HEK293 (cell line): Measurements from ENCODE around the gene PCDH9.

Source experiments
- CTCF ChIA-PET: fragments of 350-600 bp; formaldehyde crosslinking; extraction: SDS; loops from one replicate; lab custom pipeline; 2021; ENCODE audit warnings: antibody characterized with exemption; lab: Yijun Ruan, JAX
- POLR2A ChIA-PET: fragments of 300-600 bp; formaldehyde crosslinking; extraction: SDS; loops from one replicate; lab custom pipeline; 2020; ENCODE audit warnings: antibody characterized with exemption, inconsistent platforms; lab: Yijun Ruan, JAX
- H3K27ac ChIP-seq: fragments of 200-500 bp; sonication (Bioruptor generic); 2 replicates; pipeline ENCODE4 v1.5.1; 2014; ENCODE audit warnings: low read depth, low read length, control low read depth, inconsistent platforms; ENCODE audit errors: extremely low read depth
- H3K36me3 ChIP-seq, 2 experiments: fragments of 200-500 bp in 1 of 2; sonication (Bioruptor generic) in 1 of 2; 1 replicate in 1 of 2; 2 replicates in 1 of 2; pipeline ENCODE4 v1.5.1; 2014 to 2017; ENCODE audit warnings: inconsistent platforms in 2 of 2, low read length in 2 of 2; ENCODE audit not compliant: control insufficient read depth in 2 of 2, insufficient read depth in 1 of 2
- H3K4me1 ChIP-seq: fragments of 200-500 bp; sonication (Bioruptor generic); 2 replicates; pipeline ENCODE4 v1.5.1; 2014; ENCODE audit warnings: mild to moderate bottlenecking, low read length, inconsistent platforms; ENCODE audit not compliant: control insufficient read depth, insufficient read depth
- H3K4me3 ChIP-seq: 2 replicates; pipeline ENCODE4 v1.5.1; 2011; ENCODE audit warnings: low read depth, mild to moderate bottlenecking, control low read depth, low read length, moderate library complexity
- H3K9me3 ChIP-seq: fragments of 200-500 bp; sonication (Bioruptor generic); 2 replicates; pipeline ENCODE4 v1.5.1; 2014; ENCODE audit warnings: low read depth, low read length, inconsistent platforms; ENCODE audit not compliant: control insufficient read depth, insufficient read depth
- BCL11B ChIP-seq: fragments of 450-650 bp; formaldehyde crosslinking; IDR thresholded peaks from 2 replicates; pipeline ENCODE4 v1.5.1; 2016; ENCODE audit warnings: low read depth, missing biosample characterization, missing genetic modification characterization
- HOXD13 ChIP-seq: sonication (generic); formaldehyde crosslinking; IDR thresholded peaks from 2 replicates; pipeline ENCODE4 v1.8.0; 2022; ENCODE audit warnings: missing genetic modification reagents, borderline replicate concordance
- KLF8 ChIP-seq: fragments of 450-650 bp; formaldehyde crosslinking; IDR thresholded peaks from 2 replicates; pipeline ENCODE4 v1.5.1; 2016; ENCODE audit warnings: missing biosample characterization, missing genetic modification characterization
- OSR2 ChIP-seq: fragments of 450-650 bp; formaldehyde crosslinking; IDR thresholded peaks from 2 replicates; pipeline ENCODE4 v1.5.1; 2016; ENCODE audit warnings: missing biosample characterization, missing genetic modification characterization
- PRDM1 ChIP-seq: fragments of 450-650 bp; formaldehyde crosslinking; IDR thresholded peaks from 2 replicates; pipeline ENCODE4; 2016; ENCODE audit warnings: missing biosample characterization, missing genetic modification characterization
- PRDM2 ChIP-seq: fragments of 450-650 bp; formaldehyde crosslinking; IDR thresholded peaks from 2 replicates; pipeline ENCODE4 v1.5.1; 2016; ENCODE audit warnings: missing biosample characterization, missing genetic modification characterization, borderline replicate concordance
- PRDM6 ChIP-seq: fragments of 450-650 bp; formaldehyde crosslinking; IDR thresholded peaks from 2 replicates; pipeline ENCODE4 v1.5.1; 2017; ENCODE audit warnings: missing biosample characterization, missing genetic modification characterization
- WT1 ChIP-seq: fragments of 450-650 bp; formaldehyde crosslinking; IDR thresholded peaks from 2 replicates; pipeline ENCODE4 v1.5.1; 2016; ENCODE audit warnings: missing biosample characterization, missing genetic modification characterization
- ZBTB7A ChIP-seq: fragments of 450-650 bp; formaldehyde crosslinking; IDR thresholded peaks from 2 replicates; pipeline ENCODE4 v1.5.1; 2016; ENCODE audit warnings: low read depth, missing biosample characterization, missing genetic modification characterization
- ZFP41 ChIP-seq: fragments of 450-650 bp; formaldehyde crosslinking; IDR thresholded peaks from 2 replicates; pipeline ENCODE4 v1.5.1; 2016; ENCODE audit warnings: missing biosample characterization, missing genetic modification characterization, borderline replicate concordance
- ZNF174 ChIP-seq: fragments of 450-650 bp; formaldehyde crosslinking; IDR thresholded peaks from 2 replicates; pipeline ENCODE4 v1.5.0; 2017; ENCODE audit warnings: missing biosample characterization, mild to moderate bottlenecking, missing genetic modification characterization
- ZNF184 ChIP-seq: fragments of 450-650 bp; IDR thresholded peaks from 2 replicates; pipeline ENCODE4 v1.5.1; 2018; ENCODE audit warnings: missing biosample characterization, mild to moderate bottlenecking, missing genetic modification characterization
- ZNF2 ChIP-seq: fragments of 450-650 bp; formaldehyde crosslinking; IDR thresholded peaks from 2 replicates; pipeline ENCODE4 v1.5.1; 2016; ENCODE audit warnings: missing biosample characterization, missing genetic modification characterization
- ZNF202 ChIP-seq: fragments of 450-650 bp; formaldehyde crosslinking; IDR thresholded peaks from 2 replicates; pipeline ENCODE4 v1.5.1; 2016; ENCODE audit warnings: missing biosample characterization, missing genetic modification characterization, borderline replicate concordance
- ZNF302 ChIP-seq: fragments of 450-650 bp; formaldehyde crosslinking; IDR thresholded peaks from 2 replicates; pipeline ENCODE4 v1.5.1; 2016; ENCODE audit warnings: missing biosample characterization, missing genetic modification characterization, low read depth
- ZNF335 ChIP-seq: fragments of 450-650 bp; formaldehyde crosslinking; conservative IDR thresholded peaks from 2 replicates; pipeline ENCODE4 v1.5.1; 2016; ENCODE audit warnings: missing biosample characterization, missing genetic modification characterization
- ZNF529 ChIP-seq: fragments of 450-650 bp; formaldehyde crosslinking; IDR thresholded peaks from 2 replicates; pipeline ENCODE4 v1.5.1; 2017; ENCODE audit warnings: missing genetic modification characterization, missing biosample characterization; ENCODE audit not compliant: insufficient replicate concordance
- ZNF560 ChIP-seq: fragments of 450-650 bp; formaldehyde crosslinking; IDR thresholded peaks from 2 replicates; pipeline ENCODE4 v1.5.1; 2017; ENCODE audit warnings: missing biosample characterization, missing genetic modification characterization, borderline replicate concordance
- ZNF571 ChIP-seq: fragments of 450-650 bp; formaldehyde crosslinking; IDR thresholded peaks from 2 replicates; pipeline ENCODE4 v1.5.0; 2017; ENCODE audit warnings: missing biosample characterization, missing genetic modification characterization
- ZNF654 ChIP-seq: fragments of 450-650 bp; formaldehyde crosslinking; IDR thresholded peaks from 2 replicates; pipeline ENCODE4 v1.5.1; 2016; ENCODE audit warnings: low read depth, missing biosample characterization, missing genetic modification characterization
- ZNF670 ChIP-seq: fragments of 450-650 bp; formaldehyde crosslinking; IDR thresholded peaks from 2 replicates; pipeline ENCODE4 v1.5.1; 2016; ENCODE audit warnings: missing biosample characterization, missing genetic modification characterization, low read depth
- ZNF830 ChIP-seq: fragments of 450-650 bp; IDR thresholded peaks from 2 replicates; pipeline ENCODE4 v1.5.0; 2018; ENCODE audit warnings: missing biosample characterization, missing genetic modification characterization, low read depth, mild to moderate bottlenecking, moderate library complexity
- ZSCAN4 ChIP-seq: fragments of 450-650 bp; formaldehyde crosslinking; IDR thresholded peaks from 2 replicates; pipeline ENCODE4 v1.5.1; 2017; ENCODE audit warnings: missing biosample characterization, missing genetic modification characterization

Gene PCDH9

GRCh38 chr13:66693656-66694055, 536.5 kb downstream of the PCDH9 start (continued):
- TF ChIP-seq PRDM2 (tag by site-specific recombination) (no peak), ZNF184 (tag by site-specific recombination) (no peak), ZFP41 (tag by site-specific recombination) (no peak), ZNF2 (tag by site-specific recombination) (no peak), PRDM1 (tag by site-specific recombination) (no peak), ZNF529 (tag by site-specific recombination) (no peak), ZBTB7A (tag by site-specific recombination) (no peak), OSR2 (tag by site-specific recombination) (no peak)

GRCh38 chr13:66691149-66691548, 539.0 kb downstream of the PCDH9 start:
- Histone ChIP-seq H3K9me3 (no peaks in the 10 kb centered on the region), H3K27ac (no peak overlapping the region), H3K36me3 (no peaks in the 10 kb centered on the region), H3K4me3 (no peak overlapping the region), H3K4me1 (no peaks in the 10 kb centered on the region)
- POLR2A ChIA-PET: no interaction called here
- TF ChIP-seq ZNF302 (tag by site-specific recombination) (no peak), BCL11B (tag by site-specific recombination) (no peak)
- CTCF ChIA-PET: no interaction called here

- H3K4me1 ChIP-seq: no peaks in the 10 kb centered on the region
- H3K36me3 ChIP-seq: no peaks in the 10 kb centered on the region
- ChIA-PET CTCF (interaction anchor here (0.7 to 1.8 kb wide), 8 partner anchors 71 to 727 kb away, joined by 3 to 6 read pairs (median 4); no protein-coding TSS in a partner anchor), POLR2A (no interaction called here)
- H3K27ac ChIP-seq: no peak overlapping the region
- H3K4me3 ChIP-seq: no peak overlapping the region
- TF ChIP-seq ZNF560 (tag by site-specific recombination) (no peak), ZNF571 (tag by site-specific recombination) (no peak), PRDM6 (tag by site-specific recombination) (0 out of 2 replicates have a peak, but pooled peaks have one; percentile 6), ZNF202 (tag by site-specific recombination) (no peak), ZNF174 (tag by site-specific recombination) (no peak), ZNF670 (tag by site-specific recombination) (no peak), KLF8 (tag by site-specific recombination) (no peak), HOXD13 (CRISPR knock-in tag) (no peak), ZNF335 (tag by site-specific recombination) (0 out of 2 replicates have a peak, but pooled peaks have one; percentile 12), ZSCAN4 (tag by site-specific recombination) (no peak), ZNF830 (tag by site-specific recombination) (no peak), WT1 (tag by site-specific recombination) (no peak), ZNF654 (tag by site-specific recombination) (peak; percentile 44)
- H3K9me3 ChIP-seq: no peaks in the 10 kb centered on the region
Measured at GRCh38 chr13:66689628-66690027, 540.5 kb downstream of the PCDH9 start.
